Endothelial cell of umbilical vein (primary cell): ENCODE measurements around the gene GUCY1A1.

Experiments
- JUN ChIP-seq: IDR thresholded peaks from 2 replicates; pipeline ENCODE4 v1.6.1; 2011; ENCODE audit warnings: borderline replicate concordance, low read depth; ENCODE audit not compliant: insufficient read length, insufficient read depth
- POLR2A ChIP-seq: IDR thresholded peaks from 2 replicates; pipeline ENCODE4 v1.6.1; 2012; ENCODE audit warnings: low read depth, mild to moderate bottlenecking, control low read depth, low read length
- TF ChIP-seq, protein P1 (sequence below), 2 donors: IDR thresholded peaks; 1 replicate in 1 of 2; 2 replicates in 1 of 2; pipeline ENCODE4 v1.5.1; 2011; ENCODE audit warnings: low read length in 2 of 2, mild to moderate bottlenecking in 2 of 2, moderate library complexity in 2 of 2, control low read depth in 1 of 2, inconsistent platforms in 1 of 2, low read depth in 1 of 2; ENCODE audit not compliant: insufficient read depth in 1 of 2; ENCODE audit errors: extremely low read depth in 1 of 2

DNA sequence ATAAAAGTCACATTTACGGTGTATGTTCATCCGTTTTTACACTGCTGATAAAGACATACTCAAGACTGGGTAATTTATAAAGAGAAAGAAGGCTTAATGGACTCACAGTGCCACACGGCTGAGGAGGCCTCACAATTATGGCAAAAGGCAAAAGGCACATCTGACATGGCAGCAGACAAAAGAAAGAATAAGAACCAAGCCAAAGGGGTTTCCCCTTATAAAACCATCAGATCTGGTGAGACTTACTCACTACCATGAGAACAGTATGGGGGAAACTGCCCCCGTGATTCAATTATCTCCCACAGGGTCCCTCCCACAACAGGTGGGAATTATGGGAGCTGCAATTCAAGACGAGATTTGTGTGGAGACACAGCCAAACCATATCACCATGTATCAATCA is 84.9 kb downstream of the GUCY1A1 start:
- no peak for TF ChIP-seq POLR2A
- TF ChIP-seq, protein P1, sequence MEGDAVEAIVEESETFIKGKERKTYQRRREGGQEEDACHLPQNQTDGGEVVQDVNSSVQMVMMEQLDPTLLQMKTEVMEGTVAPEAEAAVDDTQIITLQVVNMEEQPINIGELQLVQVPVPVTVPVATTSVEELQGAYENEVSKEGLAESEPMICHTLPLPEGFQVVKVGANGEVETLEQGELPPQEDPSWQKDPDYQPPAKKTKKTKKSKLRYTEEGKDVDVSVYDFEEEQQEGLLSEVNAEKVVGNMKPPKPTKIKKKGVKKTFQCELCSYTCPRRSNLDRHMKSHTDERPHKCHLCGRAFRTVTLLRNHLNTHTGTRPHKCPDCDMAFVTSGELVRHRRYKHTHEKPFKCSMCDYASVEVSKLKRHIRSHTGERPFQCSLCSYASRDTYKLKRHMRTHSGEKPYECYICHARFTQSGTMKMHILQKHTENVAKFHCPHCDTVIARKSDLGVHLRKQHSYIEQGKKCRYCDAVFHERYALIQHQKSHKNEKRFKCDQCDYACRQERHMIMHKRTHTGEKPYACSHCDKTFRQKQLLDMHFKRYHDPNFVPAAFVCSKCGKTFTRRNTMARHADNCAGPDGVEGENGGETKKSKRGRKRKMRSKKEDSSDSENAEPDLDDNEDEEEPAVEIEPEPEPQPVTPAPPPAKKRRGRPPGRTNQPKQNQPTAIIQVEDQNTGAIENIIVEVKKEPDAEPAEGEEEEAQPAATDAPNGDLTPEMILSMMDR (IDR thresholded peaks at IDR 0.05; ENCODE audit: extremely low read depth in 1 of 2, insufficient read depth in 1 of 2, low read depth in 1 of 2, low read length in 2 of 2) = no peak
- TF ChIP-seq JUN = no peak
